ENCODE data around the gene SLC29A3. TPM values are rescaled to one million over a fixed set of nuclear protein-coding genes. Genes with fewer than 3 reads are reported as not detected.

Gene SLC29A3
- total RNA-seq, 3 donors from 2014 or later (not counting 1 experiment from before 2014, with no cell fraction given), result 4.0 to 6.6 (median 5.3) TPM

DNA sequence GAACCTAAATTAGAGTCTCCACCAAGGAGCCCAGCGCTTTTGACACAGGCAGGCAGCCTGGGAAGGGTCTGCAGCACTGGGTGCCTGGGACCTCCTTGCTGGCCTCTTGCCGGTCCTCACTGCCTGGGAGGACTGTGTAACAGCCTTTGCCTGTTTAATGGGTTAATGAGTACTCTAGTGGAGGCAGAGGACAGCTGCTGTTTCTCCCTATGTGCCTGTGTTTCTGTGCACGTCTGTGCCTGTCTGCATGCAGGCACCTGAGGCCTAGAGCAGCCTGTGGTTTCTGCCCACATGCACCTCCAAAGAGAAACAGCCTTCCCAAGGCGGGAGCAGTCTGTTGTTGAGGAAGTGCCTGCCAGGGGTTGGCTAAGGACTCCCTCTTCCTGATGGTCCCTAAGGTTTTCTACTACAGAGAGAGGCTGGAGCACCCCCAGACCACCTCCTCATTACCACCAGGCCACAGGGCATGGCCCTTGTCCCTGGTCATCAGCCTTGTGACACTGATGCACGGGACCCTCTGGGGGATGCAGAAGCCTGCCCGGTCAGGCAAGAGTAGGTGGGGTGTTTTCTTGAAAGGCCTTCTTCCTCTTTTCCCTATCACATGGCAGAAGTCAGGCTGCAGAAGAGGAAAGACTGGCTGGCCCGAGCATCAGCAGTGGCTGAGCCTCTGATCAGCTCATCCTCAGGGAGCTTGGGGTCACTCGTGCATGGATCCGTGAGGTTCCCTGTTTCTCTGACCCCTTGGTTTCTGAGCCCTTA, 14.2 kb downstream of the SLC29A3 start:
- H3K4me1 ChIP-seq (ENCODE audit: control insufficient read depth, insufficient read depth, low read length), result peaks cover 10% of the 10 kb centered on the region
- no peak overlapping the region for H3K4me3 ChIP-seq (ENCODE audit: low read length)
- no peak overlapping the region for H3K27ac Mint-ChIP-seq
- H3K4me1 Mint-ChIP-seq, result peaks cover 0 to 38% of the 10 kb centered on the region in 2 donors
- DNase-seq (no peak), ATAC-seq (no peak)
- intact Hi-C loops (cut with micrococcal nuclease), result no loop called here
- 57% methylated on average over 7 of the region's 9 CpGs for WGBS (ENCODE audit: insufficient coverage)
- no peaks in the 10 kb centered on the region for H3K27me3 ChIP-seq (ENCODE audit: control insufficient read depth, insufficient read depth, low read length)
- peaks cover 6% of the 10 kb centered on the region for H3K36me3 ChIP-seq (ENCODE audit: control insufficient read depth, insufficient read depth, low read length)
- no peaks in the 10 kb centered on the region for H3K36me3 Mint-ChIP-seq
- H3K27me3 Mint-ChIP-seq (ENCODE audit: low read depth in 2 of 2), result no peaks in the 10 kb centered on the region
- H3K27ac ChIP-seq (ENCODE audit: low read length), result no peak overlapping the region
- no peak overlapping the region for H3K4me3 Mint-ChIP-seq
- no peaks in the 10 kb centered on the region for H3K9me3 Mint-ChIP-seq
- TF ChIP-seq CTCF (IDR thresholded peaks at IDR 0.05), result no peak
- H3K9me3 ChIP-seq (ENCODE audit: control insufficient read depth, insufficient read depth, low read length), result no peaks in the 10 kb centered on the region

DNA sequence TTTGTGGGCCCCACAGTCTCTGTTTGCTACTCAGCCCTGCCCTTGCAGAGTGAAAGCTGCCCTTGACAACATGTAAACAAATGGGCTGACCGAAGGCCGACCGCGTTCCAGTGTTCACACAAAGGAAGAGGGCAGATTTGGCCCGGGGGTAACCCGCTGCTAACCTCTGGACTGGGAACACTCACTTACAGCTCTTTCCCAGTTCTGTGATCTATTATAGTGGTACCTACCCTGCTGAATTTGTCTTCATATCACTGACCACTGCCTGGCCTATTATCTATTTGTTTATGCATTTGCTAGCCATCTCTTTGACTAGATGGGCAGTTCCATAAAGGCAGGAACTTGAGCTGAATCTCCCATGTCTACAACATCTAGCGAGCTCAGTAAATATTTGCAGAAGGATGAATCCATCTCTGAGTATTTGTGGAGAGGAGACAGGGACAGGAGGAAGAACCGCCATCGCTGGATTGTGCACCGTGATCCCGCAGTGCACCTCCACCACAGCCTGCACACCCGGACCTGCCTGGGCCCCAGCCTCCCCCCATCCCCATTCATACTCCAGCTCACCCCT, 15.2 kb downstream of the SLC29A3 start:
- Histone ChIP-seq H3K4me1 (ENCODE audit: control insufficient read depth, insufficient read depth, low read length) (peaks cover 10% of the 10 kb centered on the region), H3K9me3 (ENCODE audit: control insufficient read depth, insufficient read depth, low read length) (no peaks in the 10 kb centered on the region), H3K4me3 (ENCODE audit: low read length) (no peak overlapping the region), H3K27ac (ENCODE audit: low read length) (no peak overlapping the region), H3K36me3 (ENCODE audit: control insufficient read depth, insufficient read depth, low read length) (peaks cover 8% of the 10 kb centered on the region), H3K27me3 (ENCODE audit: control insufficient read depth, insufficient read depth, low read length) (no peaks in the 10 kb centered on the region)
- no peaks in the 10 kb centered on the region for H3K27me3 Mint-ChIP-seq (ENCODE audit: low read depth in 2 of 2)
- intact Hi-C loops (cut with micrococcal nuclease), result no loop called here
- ATAC-seq, result no peak
- no peak for TF ChIP-seq CTCF (IDR thresholded peaks at IDR 0.05)
- H3K27ac Mint-ChIP-seq, result no peak overlapping the region
- no peaks in the 10 kb centered on the region for H3K9me3 Mint-ChIP-seq
- H3K4me3 Mint-ChIP-seq, result no peak overlapping the region
- no peak for DNase-seq
- no peaks in the 10 kb centered on the region for H3K36me3 Mint-ChIP-seq
- WGBS (ENCODE audit: insufficient coverage), result 96% methylated on average over 12 of the region's 12 CpGs
- peaks cover 0 to 33% of the 10 kb centered on the region in 2 donors for H3K4me1 Mint-ChIP-seq

- Histone ChIP-seq H3K27ac (ENCODE audit: low read length) (no peak overlapping the region), H3K27me3 (ENCODE audit: control insufficient read depth, insufficient read depth, low read length) (no peaks in the 10 kb centered on the region), H3K9me3 (ENCODE audit: control insufficient read depth, insufficient read depth, low read length) (no peaks in the 10 kb centered on the region), H3K4me3 (ENCODE audit: low read length) (no peak overlapping the region), H3K4me1 (ENCODE audit: control insufficient read depth, insufficient read depth, low read length) (peaks cover 10% of the 10 kb centered on the region), H3K36me3 (ENCODE audit: control insufficient read depth, insufficient read depth, low read length) (peaks cover 12% of the 10 kb centered on the region)
- DNase-seq, result no peak
- H3K27ac Mint-ChIP-seq, result no peak overlapping the region
- TF ChIP-seq CTCF (IDR thresholded peaks at IDR 0.05), result no peak
- H3K9me3 Mint-ChIP-seq, result no peaks in the 10 kb centered on the region
- WGBS (ENCODE audit: insufficient coverage), result 87% methylated on average over 15 of the region's 15 CpGs
- no peak overlapping the region for H3K4me3 Mint-ChIP-seq
- ATAC-seq, result no peak
- intact Hi-C loops (cut with micrococcal nuclease), result no loop called here
- peaks cover 0 to 29% of the 10 kb centered on the region in 2 donors for H3K4me1 Mint-ChIP-seq
- no peaks in the 10 kb centered on the region for H3K27me3 Mint-ChIP-seq (ENCODE audit: low read depth in 2 of 2)
- no peaks in the 10 kb centered on the region for H3K36me3 Mint-ChIP-seq
Observed at GRCh38 chr10:71335173-71335708, 16.2 kb downstream of the SLC29A3 start.

Measured in natural killer cell (primary cell).